ENCODE measurements around the gene SPTLC2.

SPTLC2 gene

DNA sequence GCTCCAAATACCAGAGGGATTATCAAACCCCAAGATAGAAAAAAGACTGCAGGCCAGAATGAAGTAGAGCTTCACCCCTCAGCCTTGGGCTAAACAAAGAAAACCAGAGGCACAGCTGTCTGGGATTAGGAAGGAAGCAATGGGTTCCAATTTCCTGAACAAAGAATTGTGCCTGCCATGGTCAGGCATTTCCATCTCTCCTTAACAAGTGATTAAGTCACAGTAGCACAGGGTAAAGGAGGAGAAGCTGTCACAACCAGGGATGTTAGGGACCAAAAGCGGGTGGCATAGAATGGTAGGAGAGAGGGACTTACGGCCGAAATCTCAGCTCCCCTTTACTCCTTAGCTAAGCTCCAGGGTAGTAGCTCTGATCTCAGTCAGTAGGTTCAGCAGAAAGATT lies 33.9 kb downstream of the SPTLC2 start:
- Histone ChIP-seq H3K27ac (replicated peaks; ENCODE audit: low read length) (peak overlapping the region; percentile 88), H2BK15ac (ENCODE audit: low read length) (no peak overlapping the region), H3K4ac (ENCODE audit: low read length) (no peak overlapping the region), H3K27me3 (ENCODE audit: control insufficient read depth in 3 of 3, insufficient read depth in 3 of 3, low read depth in 1 of 3, low read length in 3 of 3) (no peaks in the 10 kb centered on the region), H2BK12ac (ENCODE audit: low read length) (no peak overlapping the region), H3K4me3 (ENCODE audit: low read length in 2 of 2) (no peak overlapping the region), H2BK5ac (ENCODE audit: low read length) (no peak overlapping the region), H2AK5ac (ENCODE audit: low read depth, low read length) (no peak overlapping the region), H3K4me2 (ENCODE audit: insufficient read depth, low read length, poor library complexity, severe bottlenecking) (no peak overlapping the region), H3K9ac (ENCODE audit: low read depth, low read length, poor library complexity) (no peak overlapping the region), H2BK120ac (ENCODE audit: low read depth, low read length) (no peak overlapping the region), H2AFZ (ENCODE audit: low read length) (no peak overlapping the region), H3K79me1 (ENCODE audit: low read depth, low read length) (no peaks in the 10 kb centered on the region), H3K9me3 (replicated peaks in 1 of 2; ENCODE audit: control insufficient read depth in 2 of 2, insufficient read depth in 1 of 2, low read depth in 1 of 2, low read length in 2 of 2) (peaks cover 0 to 3% of the 10 kb centered on the region in 2 donors), H3K23ac (ENCODE audit: low read depth, low read length, poor library complexity) (no peak overlapping the region), H3K4me1 (ENCODE audit: control insufficient read depth in 2 of 2, insufficient read depth in 1 of 2, low read depth in 1 of 2, low read length in 2 of 2) (peaks cover 0 to 3% of the 10 kb centered on the region in 2 donors), H3K36me3 (replicated peaks in 1 of 2; ENCODE audit: control insufficient read depth in 2 of 2, insufficient read depth in 2 of 2, low read length in 2 of 2) (no peaks in the 10 kb centered on the region), H4K8ac (ENCODE audit: low read depth, low read length) (no peak overlapping the region), H3K14ac (ENCODE audit: low read length) (no peak overlapping the region), H3K18ac (ENCODE audit: low read length) (peak overlapping the region; percentile 44), H4K91ac (ENCODE audit: low read depth, low read length, poor library complexity) (no peak overlapping the region)
- no CpG with 5 or more reads among the region's 3 CpGs for WGBS, 2 donors (ENCODE audit: extremely low coverage in 2 of 2, insufficient read length in 2 of 2, insufficient replicate concordance in 1 of 2)
- DNase-seq (ENCODE audit: low spot score), result peak; percentile 53

DNA sequence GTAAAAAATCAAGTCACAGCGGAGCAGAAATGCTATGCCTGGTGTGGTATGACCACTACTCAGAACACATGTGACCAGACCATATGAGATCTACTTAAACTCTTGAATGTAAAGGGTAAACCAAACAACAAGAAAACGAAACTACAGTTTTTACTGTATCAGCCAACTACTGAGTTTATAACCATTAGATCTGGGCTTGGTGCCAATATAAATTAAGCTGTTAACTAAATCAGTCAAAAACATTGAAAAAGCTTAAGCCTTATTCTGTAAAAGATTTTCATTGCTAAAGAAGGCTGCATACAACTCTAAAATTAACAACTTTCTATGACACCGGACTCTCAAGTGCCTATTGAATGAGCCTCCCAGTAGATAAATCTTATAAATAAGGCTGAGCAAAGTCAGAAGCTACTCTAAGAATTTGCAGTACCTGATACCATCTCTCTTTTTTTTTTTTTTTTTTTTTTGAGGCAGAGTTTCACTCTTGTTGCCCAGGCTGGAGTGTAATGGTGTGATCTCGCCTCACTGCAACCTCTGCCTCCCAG lies 35.4 kb downstream of the SPTLC2 start:
- Histone ChIP-seq H3K14ac (ENCODE audit: low read length) (no peak overlapping the region), H3K23ac (ENCODE audit: low read depth, low read length, poor library complexity) (no peak overlapping the region), H3K9ac (ENCODE audit: low read depth, low read length, poor library complexity) (no peak overlapping the region), H3K4me1 (ENCODE audit: control insufficient read depth in 2 of 2, insufficient read depth in 1 of 2, low read depth in 1 of 2, low read length in 2 of 2) (peaks cover 0 to 3% of the 10 kb centered on the region in 2 donors), H2BK5ac (ENCODE audit: low read length) (no peak overlapping the region), H3K27me3 (ENCODE audit: control insufficient read depth in 3 of 3, insufficient read depth in 3 of 3, low read depth in 1 of 3, low read length in 3 of 3) (no peaks in the 10 kb centered on the region), H3K4me3 (ENCODE audit: low read length in 2 of 2) (no peak overlapping the region), H4K91ac (ENCODE audit: low read depth, low read length, poor library complexity) (no peak overlapping the region), H2BK12ac (ENCODE audit: low read length) (no peak overlapping the region), H3K27ac (replicated peaks; ENCODE audit: low read length) (no peak overlapping the region), H2AK5ac (ENCODE audit: low read depth, low read length) (no peak overlapping the region), H3K4me2 (ENCODE audit: insufficient read depth, low read length, poor library complexity, severe bottlenecking) (no peak overlapping the region), H3K4ac (ENCODE audit: low read length) (no peak overlapping the region), H2BK15ac (ENCODE audit: low read length) (no peak overlapping the region), H2AFZ (ENCODE audit: low read length) (no peak overlapping the region), H3K79me1 (ENCODE audit: low read depth, low read length) (no peaks in the 10 kb centered on the region), H3K36me3 (replicated peaks in 1 of 2; ENCODE audit: control insufficient read depth in 2 of 2, insufficient read depth in 2 of 2, low read length in 2 of 2) (peaks cover 0 to 11% of the 10 kb centered on the region in 2 donors), H2BK120ac (ENCODE audit: low read depth, low read length) (no peak overlapping the region), H4K8ac (ENCODE audit: low read depth, low read length) (no peak overlapping the region), H3K18ac (ENCODE audit: low read length) (no peak overlapping the region), H3K9me3 (replicated peaks in 1 of 2; ENCODE audit: control insufficient read depth in 2 of 2, insufficient read depth in 1 of 2, low read depth in 1 of 2, low read length in 2 of 2) (no peaks in the 10 kb centered on the region)
- no peak for DNase-seq (ENCODE audit: low spot score)
- no CpG with 5 or more reads among the region's 4 CpGs for WGBS, 2 donors (ENCODE audit: extremely low coverage in 2 of 2, insufficient read length in 2 of 2, insufficient replicate concordance in 1 of 2)

DNA sequence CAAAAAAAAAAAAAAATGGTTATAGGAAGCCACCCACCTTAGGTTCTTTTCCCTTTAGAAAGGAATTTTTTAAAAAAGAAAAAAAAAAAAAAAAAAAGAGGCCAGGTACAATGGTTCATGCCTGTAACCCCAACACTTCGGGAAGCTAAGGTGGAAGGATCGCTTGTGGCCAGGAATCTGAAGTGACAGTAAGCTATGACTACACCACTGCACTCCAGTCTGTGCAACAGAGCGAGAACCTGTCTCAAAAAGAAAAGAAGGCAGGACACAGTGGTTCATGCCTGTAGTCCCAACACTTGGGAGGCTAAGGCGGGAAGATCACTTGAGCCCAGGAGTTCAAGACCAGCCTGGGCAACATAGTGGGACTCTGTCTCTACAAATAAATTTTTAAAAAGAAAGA lies 36.0 kb downstream of the SPTLC2 start:
- Histone ChIP-seq H3K4me1 (ENCODE audit: control insufficient read depth in 2 of 2, insufficient read depth in 1 of 2, low read depth in 1 of 2, low read length in 2 of 2) (peaks cover 0 to 3% of the 10 kb centered on the region in 2 donors), H2AFZ (ENCODE audit: low read length) (no peak overlapping the region), H4K91ac (ENCODE audit: low read depth, low read length, poor library complexity) (no peak overlapping the region), H3K4me3 (ENCODE audit: low read length in 2 of 2) (no peak overlapping the region), H4K8ac (ENCODE audit: low read depth, low read length) (no peak overlapping the region), H3K23ac (ENCODE audit: low read depth, low read length, poor library complexity) (no peak overlapping the region), H3K14ac (ENCODE audit: low read length) (no peak overlapping the region), H3K27ac (replicated peaks; ENCODE audit: low read length) (no peak overlapping the region), H2BK12ac (ENCODE audit: low read length) (no peak overlapping the region), H3K4me2 (ENCODE audit: insufficient read depth, low read length, poor library complexity, severe bottlenecking) (no peak overlapping the region), H3K9me3 (replicated peaks in 1 of 2; ENCODE audit: control insufficient read depth in 2 of 2, insufficient read depth in 1 of 2, low read depth in 1 of 2, low read length in 2 of 2) (no peaks in the 10 kb centered on the region), H2BK5ac (ENCODE audit: low read length) (no peak overlapping the region), H3K36me3 (replicated peaks in 1 of 2; ENCODE audit: control insufficient read depth in 2 of 2, insufficient read depth in 2 of 2, low read length in 2 of 2) (peaks cover 0 to 16% of the 10 kb centered on the region in 2 donors), H3K79me1 (ENCODE audit: low read depth, low read length) (no peaks in the 10 kb centered on the region), H3K27me3 (ENCODE audit: control insufficient read depth in 3 of 3, insufficient read depth in 3 of 3, low read depth in 1 of 3, low read length in 3 of 3) (no peaks in the 10 kb centered on the region), H3K18ac (ENCODE audit: low read length) (no peak overlapping the region), H2AK5ac (ENCODE audit: low read depth, low read length) (no peak overlapping the region), H3K9ac (ENCODE audit: low read depth, low read length, poor library complexity) (no peak overlapping the region), H3K4ac (ENCODE audit: low read length) (no peak overlapping the region), H2BK15ac (ENCODE audit: low read length) (no peak overlapping the region), H2BK120ac (ENCODE audit: low read depth, low read length) (no peak overlapping the region)
- no peak for DNase-seq (ENCODE audit: low spot score)
- WGBS, 2 donors (ENCODE audit: extremely low coverage in 2 of 2, insufficient read length in 2 of 2, insufficient replicate concordance in 1 of 2), result no CpG with 5 or more reads among the region's 4 CpGs

DNA sequence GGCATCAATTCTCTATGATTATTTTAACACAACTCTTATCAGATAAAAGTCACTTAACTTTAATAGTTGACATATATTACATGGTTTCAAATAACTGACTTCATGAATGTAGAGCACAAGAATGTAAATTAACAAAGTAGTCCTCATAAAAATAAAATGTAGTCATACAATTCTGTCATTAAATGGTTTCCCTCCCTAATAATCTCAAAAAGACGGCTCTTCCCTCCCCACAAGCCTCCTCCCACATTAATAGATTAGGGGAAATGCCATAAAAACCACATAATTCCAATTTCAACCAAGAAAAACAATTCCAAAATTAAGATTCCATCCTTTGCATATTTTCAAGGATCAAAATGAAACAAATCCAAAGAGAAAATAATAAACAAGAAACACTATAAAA lies 36.7 kb downstream of the SPTLC2 start:
- Histone ChIP-seq H2AFZ (ENCODE audit: low read length) (no peak overlapping the region), H3K27ac (replicated peaks; ENCODE audit: low read length) (no peak overlapping the region)
- WGBS, 2 donors (ENCODE audit: extremely low coverage in 2 of 2, insufficient read length in 2 of 2, insufficient replicate concordance in 1 of 2), result no CpG with 5 or more reads among the region's 1 CpG

More for the DNA sequence above, 36.7 kb downstream of the SPTLC2 start:
- H2AK5ac ChIP-seq (ENCODE audit: low read depth, low read length), result no peak overlapping the region
- H2BK15ac ChIP-seq (ENCODE audit: low read length), result no peak overlapping the region
- H3K4me1 ChIP-seq (ENCODE audit: control insufficient read depth in 2 of 2, insufficient read depth in 1 of 2, low read depth in 1 of 2, low read length in 2 of 2), result peaks cover 0 to 3% of the 10 kb centered on the region in 2 donors
- H3K79me1 ChIP-seq (ENCODE audit: low read depth, low read length), result no peaks in the 10 kb centered on the region
- no peak overlapping the region for H2BK5ac ChIP-seq (ENCODE audit: low read length)
- no peak overlapping the region for H3K9ac ChIP-seq (ENCODE audit: low read depth, low read length, poor library complexity)
- no peak for DNase-seq (ENCODE audit: low spot score)
- no peaks in the 10 kb centered on the region for H3K9me3 ChIP-seq (replicated peaks in 1 of 2; ENCODE audit: control insufficient read depth in 2 of 2, insufficient read depth in 1 of 2, low read depth in 1 of 2, low read length in 2 of 2)
- H4K91ac ChIP-seq (ENCODE audit: low read depth, low read length, poor library complexity), result no peak overlapping the region
- H3K14ac ChIP-seq (ENCODE audit: low read length), result no peak overlapping the region
- H3K23ac ChIP-seq (ENCODE audit: low read depth, low read length, poor library complexity), result no peak overlapping the region
- peaks cover 0 to 23% of the 10 kb centered on the region in 2 donors for H3K36me3 ChIP-seq (replicated peaks in 1 of 2; ENCODE audit: control insufficient read depth in 2 of 2, insufficient read depth in 2 of 2, low read length in 2 of 2)
- no peak overlapping the region for H3K18ac ChIP-seq (ENCODE audit: low read length)
- no peak overlapping the region for H2BK12ac ChIP-seq (ENCODE audit: low read length)
- H4K8ac ChIP-seq (ENCODE audit: low read depth, low read length), result no peak overlapping the region
- no peak overlapping the region for H3K4ac ChIP-seq (ENCODE audit: low read length)
- H3K4me3 ChIP-seq (ENCODE audit: low read length in 2 of 2), result no peak overlapping the region
- no peak overlapping the region for H3K4me2 ChIP-seq (ENCODE audit: insufficient read depth, low read length, poor library complexity, severe bottlenecking)
- H3K27me3 ChIP-seq (ENCODE audit: control insufficient read depth in 3 of 3, insufficient read depth in 3 of 3, low read depth in 1 of 3, low read length in 3 of 3), result no peaks in the 10 kb centered on the region
- H2BK120ac ChIP-seq (ENCODE audit: low read depth, low read length), result no peak overlapping the region

Measured in neuronal stem cell (in vitro differentiated cells).